CD4-positive, CD25-positive, alpha-beta regulatory T cell (primary cell): ENCODE results near the gene CHTOP. TPM values are rescaled to one million over a fixed set of nuclear protein-coding genes. Genes with fewer than 3 reads are reported as not detected.

ENCODE experiments used
- ATAC-seq, 2 donors: fragments of 150-1000 bp; cut with Tn5 transposase; one replicate each; pipeline ENCODE4 v1.10.0; 2021; ENCODE audit warnings: low read depth in 2 of 2, moderate number of reproducible peaks in 2 of 2, moderate library complexity in 1 of 2
- DNase-seq, 3 donors: peaks; one replicate each; pipeline versions ENCODE4 v3.0.0 to v3.0.0-alpha.2; 2012 to 2022; ENCODE audit warnings: mixed read lengths in 1 of 3
- H3K27ac ChIP-seq: one replicate; pipeline ENCODE4 v1.7.0; 2013; ENCODE audit warnings: mild to moderate bottlenecking, low read length; ENCODE audit not compliant: insufficient read depth, poor library complexity, severe bottlenecking
- H3K27me3 ChIP-seq: one replicate; pipeline ENCODE4 v1.7.0; 2013; ENCODE audit warnings: low read length; ENCODE audit not compliant: control insufficient read depth, insufficient read depth
- H3K36me3 ChIP-seq: one replicate; pipeline ENCODE4 v1.7.0; 2013; ENCODE audit warnings: mild to moderate bottlenecking, low read length, moderate library complexity; ENCODE audit not compliant: control insufficient read depth, insufficient read depth
- H3K4me1 ChIP-seq: 2 replicates; pipeline ENCODE4 v1.7.0; 2013; ENCODE audit warnings: mild to moderate bottlenecking, low read length; ENCODE audit not compliant: insufficient read depth, control insufficient read depth, poor library complexity, severe bottlenecking
- H3K4me3 ChIP-seq: one replicate; pipeline ENCODE4 v1.7.0; 2013; ENCODE audit warnings: low read depth, mild to moderate bottlenecking, low read length, moderate library complexity
- H3K9me3 ChIP-seq, 2 experiments: 1 replicate in 1 of 2; 2 replicates in 1 of 2; pipeline ENCODE4 v1.7.0; 2013; ENCODE audit warnings: low read length in 2 of 2, mild to moderate bottlenecking in 1 of 2, moderate library complexity in 1 of 2; ENCODE audit not compliant: control insufficient read depth in 2 of 2
- H3K27ac Mint-ChIP-seq, 3 donors: one replicate each; pipeline ENCODE4 v1.8.0; 2020 to 2022; ENCODE audit warnings: mild to moderate bottlenecking in 3 of 3, mixed read lengths in 3 of 3, moderate library complexity in 2 of 3
- H3K27me3 Mint-ChIP-seq: one replicate; pipeline ENCODE4 v1.8.0; 2022; ENCODE audit warnings: mild to moderate bottlenecking, mixed read lengths
- H3K36me3 Mint-ChIP-seq: one replicate; pipeline ENCODE4 v1.8.0; 2020; ENCODE audit warnings: mixed read lengths
- H3K4me1 Mint-ChIP-seq, 4 donors: one replicate each; pipeline ENCODE4 v1.8.0; 2020 to 2022; ENCODE audit warnings: mixed read lengths in 4 of 4, mild to moderate bottlenecking in 1 of 4
- H3K4me3 Mint-ChIP-seq, 4 donors: one replicate each; pipeline ENCODE4 v1.8.0; 2020 to 2022; ENCODE audit warnings: mild to moderate bottlenecking in 4 of 4, mixed read lengths in 4 of 4, moderate library complexity in 3 of 4
- H3K9me3 Mint-ChIP-seq, 7 donors: one replicate each; pipeline ENCODE4 v1.8.0; 2020 to 2022; ENCODE audit warnings: mixed read lengths in 7 of 7, mild to moderate bottlenecking in 3 of 7, moderate library complexity in 2 of 7
- polyA plus RNA-seq, 4 donors: library from polyadenylated mRNA; unstranded; fragments of 300-500 nt; fragmentation: Illumina TruSeq; gene quantifications; one replicate each; pipeline ENCODE4 v1.2.3, GENCODE V29; 2021
- total RNA-seq: library from RNA; stranded (reverse); gene quantifications from one replicate; pipeline ENCODE4 v1.2.3, GENCODE V29; 2022

CHTOP gene
- total and polyA plus RNA-seq, 5 donors from 2014 or later: 57.5 to 85.1 (median 72.7) TPM

GRCh38 chr1:153623101-153623500 lies 10.8 kb upstream of the CHTOP start:
- Mint-ChIP-seq H3K9me3 (no peaks in the 10 kb centered on the region), H3K27ac (no peak overlapping the region), H3K36me3 (peaks cover 8% of the 10 kb centered on the region), H3K27me3 (no peaks in the 10 kb centered on the region), H3K4me3 (peak overlapping the region in 1 of 4 donors; percentile 47), H3K4me1 (peaks cover 0 to 5% (median 1%) of the 10 kb centered on the region in 4 donors)
- DNase-seq (no peak), ATAC-seq (no peak)
- Histone ChIP-seq H3K27ac (no peak overlapping the region), H3K36me3 (no peaks in the 10 kb centered on the region), H3K27me3 (no peaks in the 10 kb centered on the region), H3K4me1 (no peaks in the 10 kb centered on the region), H3K4me3 (no peak overlapping the region), H3K9me3 (no peaks in the 10 kb centered on the region)

GRCh38 chr1:153624965-153625611 lies 8.8 kb upstream of the CHTOP start:
- no peak overlapping the region for H3K4me3 Mint-ChIP-seq
- DNase-seq (no peak), ATAC-seq (no peak)
- H3K27me3 Mint-ChIP-seq: no peaks in the 10 kb centered on the region
- H3K27ac Mint-ChIP-seq: no peak overlapping the region
- H3K9me3 Mint-ChIP-seq: no peaks in the 10 kb centered on the region
- Histone ChIP-seq H3K4me3 (no peak overlapping the region), H3K27ac (no peak overlapping the region), H3K9me3 (no peaks in the 10 kb centered on the region), H3K4me1 (no peaks in the 10 kb centered on the region), H3K27me3 (no peaks in the 10 kb centered on the region), H3K36me3 (no peaks in the 10 kb centered on the region)
- peaks cover 0 to 5% (median 1%) of the 10 kb centered on the region in 4 donors for H3K4me1 Mint-ChIP-seq
- H3K36me3 Mint-ChIP-seq: peaks cover 8% of the 10 kb centered on the region

GRCh38 chr1:153626477-153626903 lies 7.4 kb upstream of the CHTOP start:
- Mint-ChIP-seq H3K9me3 (no peaks in the 10 kb centered on the region), H3K4me3 (no peak overlapping the region), H3K27me3 (no peaks in the 10 kb centered on the region), H3K27ac (peak overlapping the region in 1 of 3 donors; percentile 55), H3K36me3 (peaks cover 8% of the 10 kb centered on the region), H3K4me1 (peaks cover 0 to 14% (median 1%) of the 10 kb centered on the region in 4 donors)
- no peak for ATAC-seq
- Histone ChIP-seq H3K27me3 (no peaks in the 10 kb centered on the region), H3K9me3 (no peaks in the 10 kb centered on the region), H3K4me1 (no peaks in the 10 kb centered on the region), H3K36me3 (no peaks in the 10 kb centered on the region), H3K27ac (no peak overlapping the region), H3K4me3 (no peak overlapping the region)
- no peak for DNase-seq

GRCh38 chr1:153626904-153627714 lies 6.8 kb upstream of the CHTOP start, which contains the start of gene S100A13:
Gene S100A13, minus strand, starts transcription at chr1:153627505. Its CDS starts 1,033 bp downstream, at chr1:153626472.
- Mint-ChIP-seq H3K36me3 (peaks cover 8% of the 10 kb centered on the region), H3K27ac (peak within 1 kb of the TSS in 1 of 3 donors; percentile 55), H3K9me3 (no peaks in the 10 kb centered on the region), H3K4me3 (peak within 1 kb of the TSS in 1 of 4 donors; percentile 24), H3K27me3 (no peaks in the 10 kb centered on the region), H3K4me1 (peaks cover 0 to 16% (median 1%) of the 10 kb centered on the region in 4 donors)
- Histone ChIP-seq H3K9me3 (no peaks in the 10 kb centered on the region), H3K4me1 (no peaks in the 10 kb centered on the region), H3K27ac (no peak within 1 kb of the TSS), H3K27me3 (no peaks in the 10 kb centered on the region), H3K36me3 (no peaks in the 10 kb centered on the region), H3K4me3 (no peak within 1 kb of the TSS)
- no peak for ATAC-seq
- no peak for DNase-seq

GRCh38 chr1:153627715-153628626 lies 5.9 kb upstream of the CHTOP start, which contains the start of gene S100A1:
Gene S100A1, plus strand, starts transcription at chr1:153628434. Its CDS starts 2,088 bp downstream, at chr1:153630522.
- H3K36me3 Mint-ChIP-seq: peaks cover 8% of the 10 kb centered on the region
- DNase-seq: no peak
- no peak within 1 kb of the TSS for H3K27ac ChIP-seq
- H3K27me3 Mint-ChIP-seq: no peaks in the 10 kb centered on the region
- H3K36me3 ChIP-seq: no peaks in the 10 kb centered on the region
- no peak within 1 kb of the TSS for H3K4me3 ChIP-seq
- no peaks in the 10 kb centered on the region for H3K9me3 ChIP-seq
- no peak within 1 kb of the TSS for H3K4me3 Mint-ChIP-seq
- no peaks in the 10 kb centered on the region for H3K9me3 Mint-ChIP-seq
- no peak for ATAC-seq
- no peaks in the 10 kb centered on the region for H3K27me3 ChIP-seq
- H3K4me1 ChIP-seq: no peaks in the 10 kb centered on the region
- H3K4me1 Mint-ChIP-seq: peaks cover 0 to 16% (median 3%) of the 10 kb centered on the region in 4 donors
- peak within 1 kb of the TSS in 1 of 3 donors; percentile 25 for H3K27ac Mint-ChIP-seq

- Histone ChIP-seq H3K4me3 (no peak overlapping the region), H3K27ac (no peak overlapping the region), H3K4me1 (no peaks in the 10 kb centered on the region), H3K9me3 (no peaks in the 10 kb centered on the region), H3K36me3 (no peaks in the 10 kb centered on the region), H3K27me3 (no peaks in the 10 kb centered on the region)
- Mint-ChIP-seq H3K4me1 (peaks cover 3 to 21% (median 7%) of the 10 kb centered on the region in 4 donors), H3K27me3 (peaks cover 2% of the 10 kb centered on the region), H3K36me3 (peaks cover 6% of the 10 kb centered on the region), H3K9me3 (no peaks in the 10 kb centered on the region), H3K27ac (peak overlapping the region in 1 of 3 donors; percentile 25), H3K4me3 (no peak overlapping the region)
- DNase-seq (no peak), ATAC-seq (no peak)
Observed at GRCh38 chr1:153628638-153629342, 5.1 kb upstream of the CHTOP start.

- Mint-ChIP-seq H3K27me3 (peaks cover 6% of the 10 kb centered on the region), H3K4me1 (peaks cover 3 to 26% (median 9%) of the 10 kb centered on the region in 4 donors), H3K27ac (no peak overlapping the region), H3K4me3 (no peak overlapping the region), H3K36me3 (peaks cover 6% of the 10 kb centered on the region), H3K9me3 (no peaks in the 10 kb centered on the region)
- H3K4me1 ChIP-seq: no peaks in the 10 kb centered on the region
- H3K36me3 ChIP-seq: no peaks in the 10 kb centered on the region
- no peak overlapping the region for H3K27ac ChIP-seq
- no peaks in the 10 kb centered on the region for H3K9me3 ChIP-seq
- H3K27me3 ChIP-seq: no peaks in the 10 kb centered on the region
- DNase-seq (no peak), ATAC-seq (no peak)
- H3K4me3 ChIP-seq: no peak overlapping the region
Observed at GRCh38 chr1:153629343-153629665, 4.6 kb upstream of the CHTOP start.
